ENCODE results near the gene CADPS2. TPM values are rescaled to one million over a fixed set of nuclear protein-coding genes. Genes with fewer than 3 reads are reported as not detected.
A peak's percentile ranks its signal among the peaks of the same experiment; 100 is the strongest.
"Not testable (repeated sequence)": the region's sequence is repeated elsewhere in the genome, so short reads cannot be mapped to it uniquely, and the experiment has no call there.

Gene CADPS2
- total RNA-seq, 4 donors from 2014 or later, result 2.2 to 9.2 (median 5.7) TPM

GRCh38 chr7:122679813-122680212, 206.4 kb downstream of the CADPS2 start:
- Histone ChIP-seq H3K4me1 (peaks cover 0 to 9% (median 0%) of the 10 kb centered on the region in 3 donors), H3K36me3 (no peaks in the 10 kb centered on the region), H3K27ac (no peak overlapping the region), H3K4me3 (no peak overlapping the region), H3K27me3 (no peaks in the 10 kb centered on the region), H3K9me3 (no peaks in the 10 kb centered on the region)
- TF ChIP-seq POLR2A (IDR thresholded peaks at IDR 0.05), result no peak
- no peak for TF ChIP-seq CTCF (IDR thresholded peaks at IDR 0.05)
- 32 to 55% methylated on average over 1 of the region's 1 CpG for WGBS, 2 donors
- DNase-seq, result no peak
- intact Hi-C loops (cut with DNase I), result no loop called here

GRCh38 chr7:122679269-122679709, 207.0 kb downstream of the CADPS2 start:
- H3K27ac ChIP-seq; H3K9me3 ChIP-seq; intact Hi-C loops (cut with DNase I); H3K4me3 ChIP-seq; H3K36me3 ChIP-seq; H3K27me3 ChIP-seq; DNase-seq: not testable (repeated sequence)
- H3K4me1 ChIP-seq, result peaks cover 0 to 14% (median 0%) of the 10 kb centered on the region in 3 donors
- 49 to 52% methylated on average over 9 of the region's 9 CpGs for WGBS, 2 donors

GRCh38 chr7:122677149-122677548, 209.1 kb downstream of the CADPS2 start:
- peaks cover 3 to 22% (median 4%) of the 10 kb centered on the region in 3 donors for H3K4me1 ChIP-seq
- TF ChIP-seq CTCF (IDR thresholded peaks at IDR 0.05), result no peak
- no peak for TF ChIP-seq POLR2A (IDR thresholded peaks at IDR 0.05)
- no peak overlapping the region for H3K27ac ChIP-seq
- DNase-seq, result no peak
- H3K36me3 ChIP-seq, result no peaks in the 10 kb centered on the region
- no peaks in the 10 kb centered on the region for H3K9me3 ChIP-seq
- intact Hi-C loops (cut with DNase I), result no loop called here
- H3K4me3 ChIP-seq, result no peak overlapping the region
- no peaks in the 10 kb centered on the region for H3K27me3 ChIP-seq
- WGBS, 2 donors, result 71 to 78% methylated on average over 1 of the region's 1 CpG

- 51 to 76% methylated on average over 2 of the region's 2 CpGs for WGBS, 2 donors
- Histone ChIP-seq H3K27ac (no peak overlapping the region), H3K4me3 (no peak overlapping the region), H3K4me1 (peaks cover 3 to 22% (median 4%) of the 10 kb centered on the region in 3 donors), H3K36me3 (no peaks in the 10 kb centered on the region), H3K9me3 (no peaks in the 10 kb centered on the region), H3K27me3 (no peaks in the 10 kb centered on the region)
- TF ChIP-seq CTCF (IDR thresholded peaks at IDR 0.05) (no peak), POLR2A (IDR thresholded peaks at IDR 0.05) (no peak)
- intact Hi-C loops (cut with DNase I), result no loop called here
- DNase-seq, result no peak
Measured at GRCh38 chr7:122676466-122676865, 209.8 kb downstream of the CADPS2 start.

GRCh38 chr7:122675621-122676020, 210.6 kb downstream of the CADPS2 start:
- peaks cover 3 to 22% (median 4%) of the 10 kb centered on the region in 3 donors for H3K4me1 ChIP-seq
- TF ChIP-seq CTCF (IDR thresholded peaks at IDR 0.05), result no peak
- TF ChIP-seq POLR2A (IDR thresholded peaks at IDR 0.05), result no peak
- intact Hi-C loops (cut with DNase I), result no loop called here
- H3K27ac ChIP-seq, result no peak overlapping the region
- no peaks in the 10 kb centered on the region for H3K9me3 ChIP-seq
- H3K4me3 ChIP-seq, result no peak overlapping the region
- no peaks in the 10 kb centered on the region for H3K36me3 ChIP-seq
- WGBS, 2 donors, result 89 to 95% methylated on average over 6 to 7 of the region's 7 CpGs
- no peaks in the 10 kb centered on the region for H3K27me3 ChIP-seq
- no peak for DNase-seq

GRCh38 chr7:122675011-122675410, 211.2 kb downstream of the CADPS2 start:
- TF ChIP-seq CTCF (IDR thresholded peaks at IDR 0.05) (no peak), POLR2A (IDR thresholded peaks at IDR 0.05) (no peak)
- H3K36me3 ChIP-seq, result no peaks in the 10 kb centered on the region
- H3K9me3 ChIP-seq, result no peaks in the 10 kb centered on the region
- H3K27me3 ChIP-seq, result no peaks in the 10 kb centered on the region
- DNase-seq, result no peak
- H3K4me3 ChIP-seq, result peak overlapping the region in 1 of 4 donors; percentile 32
- H3K4me1 ChIP-seq, result peaks cover 3 to 22% (median 4%) of the 10 kb centered on the region in 3 donors
- intact Hi-C loops (cut with DNase I), result no loop called here
- H3K27ac ChIP-seq, result no peak overlapping the region
- WGBS, 2 donors, result 37 to 50% methylated on average over 6 to 7 of the region's 7 CpGs
